H9 (cell line): ENCODE data around the gene CDK14. TPM values are rescaled to one million over a fixed set of nuclear protein-coding genes. Genes with fewer than 3 reads are reported as not detected.

Experiments used
- DNase-seq: peaks from one replicate; pipeline ENCODE4 v3.0.0-alpha.2; 2017
- H2AFZ ChIP-seq: one replicate; pipeline ENCODE4 v1.6.1; 2013; ENCODE audit warnings: mild to moderate bottlenecking, low read length, control low read depth, moderate library complexity
- H2AK5ac ChIP-seq: 2 replicates; pipeline ENCODE4 v1.6.1; 2013; ENCODE audit warnings: low read length, control low read depth, mixed read lengths; ENCODE audit not compliant: insufficient read length
- H2BK120ac ChIP-seq: one replicate; pipeline ENCODE4 v1.6.1; 2013; ENCODE audit warnings: low read depth, mild to moderate bottlenecking, low read length, control low read depth, inconsistent platforms; ENCODE audit not compliant: poor library complexity, severe bottlenecking
- H2BK12ac ChIP-seq: 2 replicates; pipeline ENCODE4 v1.6.1; 2013; ENCODE audit warnings: low read length, control low read depth, mixed read lengths, low read depth; ENCODE audit not compliant: insufficient read length
- H2BK15ac ChIP-seq: 2 replicates; pipeline ENCODE4 v1.6.1; 2013; ENCODE audit warnings: low read depth, low read length, control low read depth
- H2BK20ac ChIP-seq: one replicate; pipeline ENCODE4 v1.6.1; 2013; ENCODE audit warnings: low read depth, mild to moderate bottlenecking, low read length, control low read depth, inconsistent platforms; ENCODE audit not compliant: poor library complexity, severe bottlenecking
- H2BK5ac ChIP-seq: 2 replicates; pipeline ENCODE4 v1.6.1; 2013; ENCODE audit warnings: low read length, control low read depth, mixed read lengths; ENCODE audit not compliant: insufficient read length
- H3K14ac ChIP-seq: 2 replicates; pipeline ENCODE4 v1.6.1; 2013; ENCODE audit warnings: low read length, control low read depth; ENCODE audit not compliant: insufficient read depth
- H3K18ac ChIP-seq: 2 replicates; pipeline ENCODE4 v1.6.1; 2013; ENCODE audit warnings: low read depth, mild to moderate bottlenecking, mixed read lengths, low read length, control low read depth; ENCODE audit not compliant: insufficient read length
- H3K23ac ChIP-seq: 2 replicates; pipeline ENCODE4 v1.6.1; 2013; ENCODE audit warnings: low read length, control low read depth, mixed read lengths, low read depth; ENCODE audit not compliant: insufficient read length
- H3K23me2 ChIP-seq: 2 replicates; pipeline ENCODE4 v1.6.1; 2013; ENCODE audit warnings: low read depth, mild to moderate bottlenecking, mixed read lengths, low read length, control low read depth; ENCODE audit not compliant: insufficient read length, poor library complexity, severe bottlenecking
- H3K27ac ChIP-seq: 2 replicates; pipeline ENCODE4 v1.5.1; 2013; ENCODE audit warnings: low read length, control low read depth, mixed read lengths, low read depth; ENCODE audit not compliant: insufficient read length
- H3K27me3 ChIP-seq: 2 replicates; pipeline ENCODE4 v1.6.1; 2013; ENCODE audit warnings: low read length, control low read depth, inconsistent platforms; ENCODE audit not compliant: insufficient read depth
- H3K4ac ChIP-seq: 2 replicates; pipeline ENCODE4 v1.6.1; 2013; ENCODE audit warnings: low read depth, mild to moderate bottlenecking, control low read depth, inconsistent platforms, low read length, moderate library complexity
- H3K4me1 ChIP-seq: 2 replicates; pipeline ENCODE4 v1.6.1; 2013; ENCODE audit warnings: low read length, control low read depth, inconsistent platforms; ENCODE audit not compliant: insufficient read depth
- H3K4me2 ChIP-seq: 2 replicates; pipeline ENCODE4 v1.6.1; 2013; ENCODE audit warnings: low read length, control low read depth, mixed read lengths; ENCODE audit not compliant: insufficient read length, insufficient read depth
- H3K56ac ChIP-seq: 2 replicates; pipeline ENCODE4 v1.6.1; 2013; ENCODE audit warnings: low read depth, mild to moderate bottlenecking, mixed read lengths, low read length, control low read depth; ENCODE audit not compliant: insufficient read length
- H3K79me1 ChIP-seq: 2 replicates; pipeline ENCODE4 v1.6.1; 2013; ENCODE audit warnings: low read depth, mild to moderate bottlenecking, moderate library complexity, low read length, control low read depth, inconsistent platforms; ENCODE audit not compliant: insufficient read depth, poor library complexity, severe bottlenecking
- H3K79me2 ChIP-seq: 2 replicates; pipeline ENCODE4 v1.6.1; 2013; ENCODE audit warnings: low read length, control low read depth, inconsistent platforms; ENCODE audit not compliant: insufficient read depth
- H3K9ac ChIP-seq: 2 replicates; pipeline ENCODE4 v1.6.1; 2013; ENCODE audit warnings: low read length, control low read depth, mixed read lengths; ENCODE audit not compliant: insufficient read length; ENCODE audit errors: extremely low read depth
- H3K9me3 ChIP-seq: one replicate; pipeline ENCODE4 v1.6.1; 2013; ENCODE audit warnings: low read depth, low read length, inconsistent platforms; ENCODE audit not compliant: control insufficient read depth
- H3T11ph ChIP-seq: one replicate; pipeline ENCODE4 v1.6.1; 2013; ENCODE audit warnings: mild to moderate bottlenecking, low read length, control low read depth, inconsistent platforms
- H4K20me1 ChIP-seq: one replicate; pipeline ENCODE4 v1.6.1; 2013; ENCODE audit not compliant: control insufficient read depth, insufficient read length, insufficient read depth
- H4K5ac ChIP-seq: 2 replicates; pipeline ENCODE4 v1.6.1; 2013; ENCODE audit warnings: low read depth, mild to moderate bottlenecking, mixed read lengths, low read length, control low read depth; ENCODE audit not compliant: insufficient read length
- H4K8ac ChIP-seq: replicated peaks from 2 replicates; pipeline ENCODE4 v1.6.1; 2013; ENCODE audit warnings: low read length, control low read depth, mixed read lengths, low read depth; ENCODE audit not compliant: insufficient read length
- H4K91ac ChIP-seq: 2 replicates; pipeline ENCODE4 v1.6.1; 2013; ENCODE audit warnings: low read depth, mild to moderate bottlenecking, moderate library complexity, mixed read lengths, low read length, control low read depth; ENCODE audit not compliant: insufficient read length
- H3K27ac Mint-ChIP-seq, 3 experiments: 2 replicates in 2 of 3; 3 replicates in 1 of 3; pipeline ENCODE4 v1.8.0; 2020 to 2021; ENCODE audit warnings: mixed read lengths in 3 of 3, mild to moderate bottlenecking in 1 of 3, moderate library complexity in 1 of 3
- H3K27me3 Mint-ChIP-seq: 2 replicates; pipeline ENCODE4 v1.8.0; 2021; ENCODE audit warnings: low read depth, mild to moderate bottlenecking, moderate library complexity, mixed read lengths
- H3K36me3 Mint-ChIP-seq, 3 experiments: 2 replicates in 2 of 3; 3 replicates in 1 of 3; pipeline ENCODE4 v1.8.0; 2020 to 2021; ENCODE audit warnings: low read depth in 3 of 3, mixed read lengths in 3 of 3; ENCODE audit not compliant: insufficient read depth in 1 of 3
- H3K4me1 Mint-ChIP-seq, 2 experiments: 2 replicates each; pipeline ENCODE4 v1.8.0; 2020; ENCODE audit warnings: mixed read lengths in 2 of 2
- H3K4me3 Mint-ChIP-seq, 2 experiments: 2 replicates in 1 of 2; 3 replicates in 1 of 2; pipeline ENCODE4 v1.8.0; 2020 to 2021; ENCODE audit warnings: mild to moderate bottlenecking in 2 of 2, mixed read lengths in 2 of 2, moderate library complexity in 1 of 2
- H3K9me3 Mint-ChIP-seq, 2 experiments: 2 replicates in 1 of 2; 3 replicates in 1 of 2; pipeline ENCODE4 v1.8.0; 2020; ENCODE audit warnings: mild to moderate bottlenecking in 2 of 2, mixed read lengths in 2 of 2, moderate library complexity in 1 of 2
- WGBS: extraction: QIAGEN DNeasy Blood & Tissue Kit; methylation state at CpG from one replicate; pipeline ENCODE4 v1.1.7; 2013; ENCODE audit warnings: missing lambda C conversion rate, low lambda C conversion rate, mixed read lengths; ENCODE audit not compliant: insufficient read length; ENCODE audit errors: extremely low coverage; 5-methylcytosine and 5-hydroxymethylcytosine counted together
- total RNA-seq: library from RNA; stranded (reverse); gene quantifications from 2 replicates; pipeline ENCODE4 v1.2.1, GENCODE V29; 2021
- TF ChIP-seq, protein P1 (sequence below): fragments of 200-600 bp; sonication (generic); conservative IDR thresholded peaks from 3 replicates; pipeline ENCODE4 v1.8.0; 2021; ENCODE audit warnings: antibody characterized with exemption, mild to moderate bottlenecking

The CDK14 gene
- total RNA-seq, 1 experiment from 2014 or later = 23.9 TPM

DNA sequence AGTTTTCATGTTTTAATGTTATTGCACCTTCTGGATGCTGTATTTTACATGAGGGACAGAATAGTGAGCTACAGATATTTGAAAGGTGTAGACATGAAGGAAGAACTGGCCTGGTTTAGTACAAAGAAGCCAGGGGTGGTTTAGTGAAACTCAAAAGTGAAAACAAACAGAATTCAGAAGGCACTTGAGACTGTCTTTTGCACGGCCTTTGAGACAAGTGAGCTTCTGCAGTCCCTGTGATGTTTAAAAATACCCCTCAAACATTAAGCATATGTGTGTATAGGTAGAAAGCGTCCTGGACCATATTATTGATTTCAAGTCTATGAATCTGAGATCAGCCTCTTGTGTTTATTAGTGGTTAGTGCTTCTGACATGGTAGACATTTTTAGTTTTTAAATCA is 118.9 kb downstream of the CDK14 start:
- Histone ChIP-seq H3K9ac (no peak overlapping the region), H3K23me2 (no peaks in the 10 kb centered on the region), H3K56ac (no peak overlapping the region), H3K4ac (no peak overlapping the region), H3K27me3 (no peaks in the 10 kb centered on the region), H2BK15ac (no peak overlapping the region), H2BK5ac (no peak overlapping the region), H3K79me2 (no peaks in the 10 kb centered on the region), H3K23ac (no peak overlapping the region), H2BK120ac (no peak overlapping the region), H4K8ac (no peak overlapping the region), H3K18ac (no peak overlapping the region), H3K27ac (no peak overlapping the region), H3K9me3 (no peaks in the 10 kb centered on the region), H2AFZ (no peak overlapping the region), H2BK12ac (no peak overlapping the region), H3K4me1 (peaks cover 4% of the 10 kb centered on the region; the same call in 1 of the 2 replicates), H2AK5ac (no peak overlapping the region), H3K4me2 (no peak overlapping the region), H3K79me1 (no peaks in the 10 kb centered on the region), H4K91ac (no peak overlapping the region), H3K14ac (no peak overlapping the region), H2BK20ac (no peak overlapping the region), H4K20me1 (no peaks in the 10 kb centered on the region), H4K5ac (no peak overlapping the region), H3T11ph (no peak overlapping the region)
- no CpG with 5 or more reads among the region's 2 CpGs for WGBS
- peaks cover 14 to 17% of the 10 kb centered on the region in 2 experiments for H3K4me1 Mint-ChIP-seq
- H3K4me3 Mint-ChIP-seq = no peak overlapping the region
- H3K9me3 Mint-ChIP-seq = peaks cover 11 to 12% of the 10 kb centered on the region in 2 experiments
- peaks cover 6 to 14% (median 12%) of the 10 kb centered on the region in 3 experiments; a peak in 6 of 7 replicates for H3K36me3 Mint-ChIP-seq
- TF ChIP-seq, protein P1, sequence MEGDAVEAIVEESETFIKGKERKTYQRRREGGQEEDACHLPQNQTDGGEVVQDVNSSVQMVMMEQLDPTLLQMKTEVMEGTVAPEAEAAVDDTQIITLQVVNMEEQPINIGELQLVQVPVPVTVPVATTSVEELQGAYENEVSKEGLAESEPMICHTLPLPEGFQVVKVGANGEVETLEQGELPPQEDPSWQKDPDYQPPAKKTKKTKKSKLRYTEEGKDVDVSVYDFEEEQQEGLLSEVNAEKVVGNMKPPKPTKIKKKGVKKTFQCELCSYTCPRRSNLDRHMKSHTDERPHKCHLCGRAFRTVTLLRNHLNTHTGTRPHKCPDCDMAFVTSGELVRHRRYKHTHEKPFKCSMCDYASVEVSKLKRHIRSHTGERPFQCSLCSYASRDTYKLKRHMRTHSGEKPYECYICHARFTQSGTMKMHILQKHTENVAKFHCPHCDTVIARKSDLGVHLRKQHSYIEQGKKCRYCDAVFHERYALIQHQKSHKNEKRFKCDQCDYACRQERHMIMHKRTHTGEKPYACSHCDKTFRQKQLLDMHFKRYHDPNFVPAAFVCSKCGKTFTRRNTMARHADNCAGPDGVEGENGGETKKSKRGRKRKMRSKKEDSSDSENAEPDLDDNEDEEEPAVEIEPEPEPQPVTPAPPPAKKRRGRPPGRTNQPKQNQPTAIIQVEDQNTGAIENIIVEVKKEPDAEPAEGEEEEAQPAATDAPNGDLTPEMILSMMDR = no peak
- H3K27me3 Mint-ChIP-seq = no peaks in the 10 kb centered on the region
- H3K27ac Mint-ChIP-seq = 0 out of 7 replicates have a peak overlapping the region, but pooled peaks of 1 of the 3 experiments have one; percentile 40
- no peak for DNase-seq
